HG02981 (cell line): ENCODE results near the gene TFIP11.

Experiments
- ATAC-seq: cut with Tn5 transposase; IDR thresholded peaks from one replicate; pipeline ENCODE4 v1.9.1; 2021; ENCODE audit warnings: mild to moderate bottlenecking, moderate library complexity; ENCODE audit not compliant: unreplicated experiment

The TFIP11 gene

GRCh38 chr22:26481112-26481693 lies 31.1 kb downstream of the TFIP11 start:
- ATAC-seq, result no peak

DNA sequence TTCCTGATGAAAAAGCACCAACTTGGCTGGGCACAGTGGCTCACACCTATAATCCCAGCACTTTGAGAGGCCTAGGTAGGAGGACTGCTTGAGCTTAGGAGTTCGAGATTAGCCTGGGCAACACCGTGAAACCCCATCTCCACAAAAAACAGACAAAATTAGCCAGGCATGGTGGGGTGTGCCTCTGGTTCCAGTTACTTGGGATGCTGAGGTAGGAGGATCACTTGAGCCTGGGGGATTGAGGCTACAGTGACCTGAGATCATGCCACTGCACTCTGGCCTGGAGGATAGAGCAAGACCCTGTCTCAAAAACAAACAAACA lies 31.7 kb downstream of the TFIP11 start:
- no peak for ATAC-seq

GRCh38 chr22:26479792-26480610 lies 32.3 kb downstream of the TFIP11 start:
- no peak for ATAC-seq

DNA sequence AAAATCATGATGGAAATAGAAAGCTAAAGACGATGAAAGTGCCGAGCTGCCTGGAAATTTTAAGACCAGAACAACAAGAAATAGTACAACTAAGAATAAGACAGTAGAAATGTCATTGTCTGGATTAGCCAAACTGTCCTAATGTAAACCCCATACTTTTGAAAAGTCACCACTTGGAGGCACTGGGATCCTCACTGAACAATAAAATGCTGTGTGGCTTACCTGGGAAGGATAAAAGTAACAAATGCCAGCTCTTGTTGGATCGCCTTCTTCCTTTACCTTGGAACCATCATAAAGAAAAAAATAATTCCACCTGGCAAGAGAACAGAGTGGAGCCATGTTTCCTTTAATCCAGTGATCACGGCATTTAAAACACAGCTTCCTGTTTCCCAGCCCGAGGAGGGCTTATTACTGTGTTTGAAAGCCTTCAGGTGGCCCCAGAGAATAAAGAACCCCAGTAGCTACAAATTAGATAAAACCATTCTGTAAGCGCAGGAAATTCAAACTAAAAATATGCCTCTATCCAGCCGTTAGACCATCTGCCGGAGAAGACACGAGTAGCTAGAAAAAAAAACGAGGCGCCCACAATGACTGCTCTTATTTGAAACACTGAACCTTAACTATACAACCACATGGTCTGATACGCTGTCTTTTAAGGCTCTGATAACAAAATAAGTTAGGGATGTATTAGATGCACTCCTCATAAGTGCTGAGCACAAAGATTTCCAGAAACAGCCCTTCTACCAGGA lies 33.1 kb downstream of the TFIP11 start:
- no peak for ATAC-seq

- ATAC-seq, result no peak
These were observed 34.9 kb downstream of the TFIP11 start for GRCh38 chr22:26477341-26477731.

- no peak for ATAC-seq
These were observed 35.5 kb downstream of the TFIP11 start for GRCh38 chr22:26476705-26477340.

- no peak for ATAC-seq
These were observed 37.6 kb downstream of the TFIP11 start for GRCh38 chr22:26474682-26475081.

DNA sequence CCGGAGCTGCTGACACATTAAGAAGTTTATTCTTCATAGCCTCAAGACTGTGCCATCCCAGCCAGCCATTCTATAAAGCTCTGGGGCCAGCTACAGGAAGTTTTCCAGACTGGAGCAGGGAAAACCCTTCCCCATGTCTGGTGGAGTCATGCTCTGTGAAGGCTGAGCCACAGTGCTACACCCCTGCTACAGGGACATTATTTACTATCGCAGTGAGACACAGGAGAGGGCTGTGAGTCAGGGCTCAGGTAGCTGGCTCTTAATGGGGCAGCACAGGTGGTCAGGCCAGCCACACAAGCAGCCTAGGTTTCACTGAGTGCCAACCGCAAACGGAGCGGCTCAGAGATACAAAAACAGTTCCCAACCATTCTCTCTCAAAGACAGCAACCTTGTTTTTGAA lies 40.8 kb downstream of the TFIP11 start:
- ATAC-seq, result no peak

DNA sequence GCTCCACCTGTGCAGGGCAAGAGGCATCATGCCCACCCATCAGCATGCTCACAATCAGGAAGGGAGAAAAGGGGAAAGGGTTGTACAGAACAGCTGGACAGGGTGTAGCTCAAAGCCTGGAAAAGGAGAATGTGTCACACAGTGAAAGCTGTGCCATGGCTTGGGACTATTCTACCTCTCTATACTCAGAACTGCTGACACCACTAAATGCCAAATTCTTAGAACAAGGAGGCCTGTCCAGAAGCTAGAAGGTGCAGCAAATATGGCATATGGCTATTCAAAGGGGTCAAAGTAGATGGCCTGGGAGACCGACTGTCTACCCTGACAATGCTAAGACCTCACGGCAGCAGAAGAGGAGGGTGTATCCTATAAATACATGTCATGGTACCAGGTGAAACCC lies 41.5 kb downstream of the TFIP11 start:
- no peak for ATAC-seq

- ATAC-seq, result no peak
These were observed 46.1 kb downstream of the TFIP11 start for GRCh38 chr22:26466196-26466595.

- no peak for ATAC-seq
These were observed 48.0 kb downstream of the TFIP11 start for GRCh38 chr22:26464312-26464711.

DNA sequence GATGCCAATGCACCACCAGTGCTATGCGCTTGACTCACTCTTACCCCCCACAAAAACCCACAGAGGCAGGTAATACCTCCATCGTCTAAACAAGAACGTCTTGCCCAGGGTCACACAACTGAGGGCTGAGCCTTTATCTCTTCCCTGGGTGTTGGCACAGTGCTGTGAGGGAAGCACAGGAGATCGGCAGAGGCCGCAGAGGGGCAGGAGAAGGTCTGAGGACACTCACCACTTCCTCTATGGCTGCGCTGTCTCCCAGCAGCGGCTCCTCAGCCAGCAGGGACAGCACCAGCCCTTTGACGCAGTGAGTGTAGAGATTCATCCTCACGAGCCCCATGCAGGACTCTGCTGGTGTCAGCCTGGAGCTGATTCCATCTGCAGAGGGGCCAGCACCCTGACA lies 48.6 kb downstream of the TFIP11 start:
- ATAC-seq, result no peak

- no peak for ATAC-seq
These were observed 49.1 kb downstream of the TFIP11 start for GRCh38 chr22:26463101-26463661.

GRCh38 chr22:26462641-26463040 lies 49.6 kb downstream of the TFIP11 start:
- ATAC-seq, result no peak

DNA sequence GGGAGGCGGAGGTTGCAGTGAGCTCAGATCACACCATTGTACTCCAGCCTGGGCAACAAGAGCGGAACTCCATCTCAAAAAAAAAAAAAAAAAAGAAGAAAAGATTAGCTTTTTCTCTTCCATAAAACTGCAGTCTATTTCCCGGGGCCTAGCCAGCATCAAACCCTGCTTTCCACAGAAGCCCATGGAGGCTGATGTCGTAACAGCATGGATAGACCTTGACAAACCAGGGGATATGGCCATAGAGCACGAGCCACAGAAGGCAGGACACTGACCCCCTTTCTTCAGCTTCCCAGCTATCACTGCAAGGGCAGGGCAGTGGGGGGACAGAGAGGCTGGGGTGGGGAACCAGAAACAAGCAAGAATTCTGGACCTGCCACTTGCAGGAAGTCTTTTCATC lies 50.2 kb downstream of the TFIP11 start:
- ATAC-seq, result no peak

GRCh38 chr22:26461188-26461810 lies 51.0 kb downstream of the TFIP11 start:
- ATAC-seq, result no peak

DNA sequence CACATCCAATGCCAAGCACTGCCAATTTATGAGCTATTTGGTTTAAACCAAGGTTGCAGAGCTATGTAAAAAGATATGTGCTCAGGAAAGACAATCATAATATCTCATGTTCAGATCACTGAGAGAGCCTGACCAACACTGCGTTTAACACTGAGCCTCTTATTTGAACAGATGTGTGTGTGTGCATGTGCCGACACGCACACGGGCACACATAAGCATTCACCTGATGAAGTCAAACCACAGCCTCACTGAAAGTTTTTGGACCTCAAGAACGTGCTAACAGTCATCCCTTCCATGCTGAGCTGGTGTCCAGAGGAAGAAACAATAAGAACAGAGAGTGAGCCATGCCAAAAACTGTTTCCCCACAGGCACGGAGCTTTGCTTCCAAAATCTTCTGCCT lies 52.1 kb downstream of the TFIP11 start:
- no peak for ATAC-seq

DNA sequence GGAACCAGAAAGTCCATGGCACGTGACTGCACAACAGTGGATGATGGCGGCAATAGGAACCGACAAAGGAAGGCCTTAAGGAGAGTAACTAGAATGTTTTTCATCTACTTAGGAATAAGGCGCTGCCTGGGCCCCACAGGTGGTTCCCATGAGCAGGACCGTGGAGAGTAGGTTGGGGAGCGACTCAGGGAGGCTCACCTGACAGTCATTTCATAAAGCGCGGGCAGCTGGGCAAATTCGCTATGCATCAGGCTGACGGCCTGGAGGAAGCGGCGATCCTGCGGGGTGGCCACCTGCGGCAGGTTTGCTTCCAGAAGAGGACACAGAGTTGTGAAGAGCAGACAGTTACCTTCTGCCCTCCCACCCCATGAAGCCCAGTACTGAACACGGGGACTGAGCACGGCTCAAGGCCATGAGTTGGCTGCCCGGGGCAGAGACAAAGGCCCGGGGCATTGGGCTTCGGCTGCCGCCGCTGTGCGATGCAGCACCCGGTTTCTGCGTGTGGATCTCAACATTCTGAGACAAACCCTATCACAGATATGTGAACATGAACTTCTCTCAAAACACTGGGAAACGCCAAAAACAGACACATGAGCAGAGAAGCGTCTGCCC lies 54.5 kb downstream of the TFIP11 start:
- no peak for ATAC-seq

DNA sequence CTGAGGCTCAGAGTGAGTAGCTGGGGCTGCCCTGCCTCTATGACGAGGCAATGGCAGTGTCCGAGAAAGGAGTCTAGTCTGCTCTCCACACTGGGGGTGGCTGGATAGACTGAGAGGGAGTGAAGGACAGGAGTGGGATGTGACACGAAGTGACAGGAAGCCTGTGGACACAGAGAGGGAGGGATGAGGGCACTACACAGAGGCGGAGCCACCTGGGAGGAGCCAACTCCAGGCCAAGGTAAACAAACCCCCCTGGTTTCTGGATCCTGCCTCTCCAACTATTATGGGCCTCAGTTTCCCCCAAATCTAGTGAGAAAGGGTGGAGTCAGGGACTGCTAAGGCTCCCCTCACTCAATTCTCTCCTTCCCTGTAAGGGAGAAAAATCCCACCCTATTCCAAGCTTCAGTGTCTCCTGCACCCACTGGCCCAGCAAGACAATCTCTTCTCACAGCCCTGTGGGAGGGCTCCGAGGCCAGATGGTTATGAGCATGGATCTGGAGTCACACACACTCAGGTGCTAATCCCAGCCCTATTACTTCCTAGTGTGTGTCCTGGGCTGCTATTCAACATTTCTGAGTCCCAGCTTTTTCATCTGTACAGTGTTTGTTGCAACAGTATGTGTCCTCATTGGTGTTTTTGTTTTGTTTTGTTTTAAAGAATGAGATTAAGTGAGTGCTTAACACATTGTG lies 58.3 kb downstream of the TFIP11 start:
- no peak for ATAC-seq

GRCh38 chr22:26453216-26453615 lies 59.1 kb downstream of the TFIP11 start:
- no peak for ATAC-seq
